AG04449 (cell line): ENCODE data around the gene PRM1.

ENCODE experiments used
- CTCF ChIA-PET: fragments of 350-600 bp; formaldehyde crosslinking; extraction: SDS; loops from one replicate; lab custom pipeline; 2021; ENCODE audit warnings: antibody characterized with exemption; lab: Yijun Ruan, JAX
- POLR2A ChIA-PET: fragments of 400-600, 350-600 bp; formaldehyde crosslinking; extraction: SDS; loops from one replicate; lab custom pipeline; 2020; ENCODE audit warnings: antibody characterized with exemption, inconsistent platforms; lab: Yijun Ruan, JAX
- DNase-seq: peaks from one replicate; pipeline ENCODE4 v3.0.0-alpha.2; 2010; ENCODE audit warnings: low read depth, low spot score
- H3K4me3 ChIP-seq: 2 replicates; pipeline ENCODE4 v1.5.1; 2011; ENCODE audit warnings: low read depth, mild to moderate bottlenecking, control low read depth, low read length
- CTCF ChIP-seq: IDR thresholded peaks from one replicate; pipeline ENCODE4 v1.5.1; 2011; ENCODE audit warnings: mild to moderate bottlenecking, moderate library complexity, low read length, control low read depth, inconsistent platforms; ENCODE audit not compliant: insufficient read depth; ENCODE audit errors: missing control alignments

Gene PRM1

GRCh38 chr16:11263737-11264136 lies 17.4 kb downstream of the PRM1 start:
- TF ChIP-seq CTCF, result no peak
- no peak overlapping the region for H3K4me3 ChIP-seq
- POLR2A ChIA-PET, result no interaction called here
- CTCF ChIA-PET, result interaction anchor here (1.4 to 13.4 kb wide), 3 partner anchors 8 to 297 kb away, joined by 5 to 492 read pairs (median 155); partner anchors contain the start of gene SOCS1
- no peak for DNase-seq

- POLR2A ChIA-PET, result no interaction called here
- DNase-seq, result no peak
Measured at GRCh38 chr16:11262915-11263314, 18.2 kb downstream of the PRM1 start.

GRCh38 chr16:11260596-11260966 lies 20.5 kb downstream of the PRM1 start:
- no peak overlapping the region for H3K4me3 ChIP-seq
- ChIA-PET CTCF (interaction anchor here (1.1 to 13.4 kb wide), 6 partner anchors 9 to 306 kb away, joined by 3 to 492 read pairs (median 6); partner anchors contain the start of gene TNP2), POLR2A (no interaction called here)
- DNase-seq, result no peak
- no peak for TF ChIP-seq CTCF

More at GRCh38 chr16:11262915-11263314, 18.2 kb downstream of the PRM1 start:
- H3K4me3 ChIP-seq, result no peak overlapping the region
- CTCF ChIA-PET, result interaction anchor here (10.7 to 13.4 kb wide), 2 partner anchors 92 to 296 kb away, joined by 155 to 492 read pairs; no protein-coding TSS in a partner anchor
- TF ChIP-seq CTCF, result no peak

- CTCF ChIA-PET, result interaction anchor here (0.7 to 13.4 kb wide), 10 partner anchors 8 to 306 kb away, joined by 3 to 492 read pairs (median 4); partner anchors contain the start of gene TNP2
- TF ChIP-seq CTCF, result no peak
- no peak for DNase-seq
- POLR2A ChIA-PET, result no interaction called here
- H3K4me3 ChIP-seq, result no peak overlapping the region
Measured at GRCh38 chr16:11259655-11260595, 21.2 kb downstream of the PRM1 start.

- CTCF ChIA-PET, result interaction anchor here (0.7 to 13.4 kb wide), 13 partner anchors 10 to 308 kb away, joined by 3 to 492 read pairs (median 3); partner anchors contain the start of genes PRM2 and TNP2
- H3K4me3 ChIP-seq, result no peak overlapping the region
- DNase-seq, result no peak
- TF ChIP-seq CTCF, result no peak
- POLR2A ChIA-PET, result no interaction called here
Measured at GRCh38 chr16:11258553-11259492, 22.3 kb downstream of the PRM1 start.
